K562 (cell line): ENCODE data around the gene KCNN3. TPM values are rescaled to one million over a fixed set of nuclear protein-coding genes. Genes with fewer than 3 reads are reported as not detected.

Experiments used
- ATAC-seq: fragments of 200-7000 bp; cut with Tn5 transposase; 3 replicates; pipeline ENCODE4 v1.9.1; 2020; ENCODE audit warnings: moderate library complexity
- BruUV-seq: library from RNA; stranded (reverse); fragments of 400-500 nt; replicated peaks from 2 replicates; lab custom pipeline; 2021; lab: Mats Ljungman, UMichigan
- CTCF ChIA-PET: fragments of 300-600 bp; formaldehyde crosslinking; extraction: SDS; loops from one replicate; lab custom pipeline; 2021; ENCODE audit warnings: low intra/inter-chr PET ratio; lab: Yijun Ruan, JAX
- POLR2A ChIA-PET: fragments of 300-600, 350-650 bp; sonication (Branson Sonifier 250); formaldehyde crosslinking; extraction: SDS; loops from one replicate; lab custom pipeline; 2021; ENCODE audit warnings: antibody characterized with exemption, inconsistent platforms; lab: Yijun Ruan, JAX
- DNase-seq, 4 experiments: peaks; one replicate each; pipeline versions ENCODE4 v3.0.0 to v3.0.0-alpha.2; 2011 to 2018; ENCODE audit warnings: low spot score in 3 of 4, mixed read lengths in 3 of 4; ENCODE audit errors: extremely low read depth in 1 of 4
- FAIRE-seq: peaks from 2 replicates; lab custom pipeline; 2011; peaks lifted over from hg19 to GRCh38; lab: Jason Lieb, UNC
- H2AFZ ChIP-seq: 2 replicates; pipeline ENCODE4 v1.6.0; 2011; ENCODE audit warnings: low read depth, low read length, control low read depth, inconsistent platforms
- H3K27ac ChIP-seq: fragments of 200-600 bp; 3 replicates; pipeline ENCODE4 v1.8.0; 2011; ENCODE audit warnings: low read depth, mild to moderate bottlenecking, control low read depth, inconsistent platforms, low read length, moderate library complexity, mixed read lengths; ENCODE audit errors: extremely low read depth
- H3K27me3 ChIP-seq, 2 experiments: fragments of 300-600 bp in 1 of 2; 2 replicates in 1 of 2; 3 replicates in 1 of 2; pipeline versions ENCODE4 v1.6.0 to v1.8.0; 2011; ENCODE audit warnings: inconsistent platforms in 2 of 2, low read length in 2 of 2, mild to moderate bottlenecking in 1 of 2, mixed read lengths in 1 of 2, moderate library complexity in 1 of 2; ENCODE audit not compliant: control insufficient read depth in 2 of 2, insufficient read depth in 2 of 2
- H3K36me3 ChIP-seq: fragments of 300-600 bp; 3 replicates; pipeline ENCODE4 v1.8.0; 2011; ENCODE audit warnings: mild to moderate bottlenecking, low read length, inconsistent platforms; ENCODE audit not compliant: control insufficient read depth, insufficient read depth
- H3K4me1 ChIP-seq, 2 experiments: fragments of 200-600 bp in 1 of 2; replicated peaks in 1 of 2; 2 replicates in 1 of 2; 3 replicates in 1 of 2; pipeline versions ENCODE4 v1.5.1 to v1.8.0; 2011; ENCODE audit warnings: inconsistent platforms in 2 of 2, low read length in 2 of 2, mild to moderate bottlenecking in 1 of 2, mixed read lengths in 1 of 2, moderate library complexity in 1 of 2; ENCODE audit not compliant: control insufficient read depth in 2 of 2, insufficient read depth in 2 of 2
- H3K4me2 ChIP-seq: 2 replicates; pipeline ENCODE4 v1.6.1; 2011; ENCODE audit warnings: low read length, control low read depth, inconsistent platforms, mixed read lengths; ENCODE audit not compliant: insufficient read depth
- H3K4me3 ChIP-seq: fragments of 200-600 bp; sonication (generic), shearing (Covaris generic); 2 replicates; pipeline ENCODE4 v1.5.1; 2016; ENCODE audit warnings: control low read depth, inconsistent platforms
- H3K79me2 ChIP-seq: fragments of 200-600 bp; 3 replicates; pipeline ENCODE4 v1.8.0; 2011; ENCODE audit warnings: low read length, inconsistent platforms; ENCODE audit not compliant: control insufficient read depth, insufficient read depth
- H3K9ac ChIP-seq, 2 experiments: 2 replicates each; pipeline versions ENCODE4 v1.6.0 to v1.6.1; 2011; ENCODE audit warnings: low read depth in 2 of 2, low read length in 2 of 2, control low read depth in 1 of 2, inconsistent platforms in 1 of 2, mild to moderate bottlenecking in 1 of 2, mixed read lengths in 1 of 2; ENCODE audit not compliant: insufficient read depth in 1 of 2
- H3K9me1 ChIP-seq: one replicate; pipeline ENCODE4 v1.6.0; 2011; ENCODE audit warnings: inconsistent platforms, mild to moderate bottlenecking, low read length, moderate library complexity; ENCODE audit not compliant: control insufficient read depth, insufficient read depth
- H3K9me3 ChIP-seq: replicated peaks from 2 replicates; pipeline ENCODE4 v1.5.1; 2011; ENCODE audit warnings: low read depth, low read length, inconsistent platforms; ENCODE audit not compliant: control insufficient read depth, insufficient read depth
- H4K20me1 ChIP-seq: replicated peaks from 2 replicates; pipeline ENCODE4 v1.6.1; 2011; ENCODE audit warnings: low read length, inconsistent platforms, mixed read lengths; ENCODE audit not compliant: control insufficient read depth, insufficient read depth
- CBX2 ChIP-seq: fragments of 200-600 bp; sonication (generic); IDR thresholded peaks from one replicate; pipeline ENCODE4 v1.6.1; 2012; ENCODE audit warnings: mild to moderate bottlenecking, low read length, inconsistent platforms; ENCODE audit not compliant: insufficient read depth, poor library complexity, severe bottlenecking
- DPF2 ChIP-seq: fragments of 450-650 bp; IDR thresholded peaks from 2 replicates; pipeline ENCODE4 v1.6.1; 2016
- GATA2 ChIP-seq: sonication (generic); formaldehyde crosslinking; IDR thresholded peaks from 2 replicates; pipeline ENCODE4 v1.4.0; 2020; ENCODE audit warnings: mild to moderate bottlenecking, missing genetic modification reagents
- MAFG ChIP-seq: fragments of 450-650 bp; conservative IDR thresholded peaks from 2 replicates; pipeline ENCODE4 v1.6.1; 2016; ENCODE audit warnings: missing genetic modification characterization, missing compliant biosample characterization
- MEF2D ChIP-seq: conservative IDR thresholded peaks from 2 replicates; pipeline ENCODE4 v1.6.1; 2016; ENCODE audit warnings: low read depth, missing genetic modification characterization, missing compliant biosample characterization
- TBP ChIP-seq: optimal IDR thresholded peaks from 2 replicates; pipeline ENCODE3; 2011; ENCODE audit warnings: low read depth, low read length, improper control_type of control experiment
- WHSC1 ChIP-seq: IDR thresholded peaks from one replicate; pipeline ENCODE4 v1.6.1; 2012; ENCODE audit warnings: low read length, control low read depth, inconsistent platforms
- ZNF140 ChIP-seq: fragments of 250-450 bp; sonication (Bioruptor Pico); IDR thresholded peaks from 2 replicates; pipeline ENCODE4 v1.8.0; 2021; ENCODE audit warnings: moderate library complexity, mild to moderate bottlenecking, inconsistent platforms
- WGBS: fragments of 100-300 bp; shearing (Covaris generic); methylation state at CpG from one replicate; pipeline ENCODE4 v1.1.6; 2016; ENCODE audit warnings: low coverage, mixed read lengths; ENCODE audit not compliant: insufficient coverage; ENCODE audit errors: missing lambda C conversion rate; 5-methylcytosine and 5-hydroxymethylcytosine counted together
- in situ Hi-C: fragments of 300-500 bp; cut with MboI; formaldehyde crosslinking; loops from 4 replicates; pipeline ENCODE4 v1.15.0; 2018; ENCODE audit warnings: inconsistent platforms, mixed read lengths
- intact Hi-C: fragments of 100-400 bp; cut with micrococcal nuclease; formaldehyde crosslinking; loops from 2 replicates; pipeline ENCODE4 v1.14.2; 2022
- polyA plus RNA-seq, 8 experiments: library from polyadenylated mRNA; depleted of rRNA in 4 of 8; stranded (reverse) in 5 of 8; unstranded in 3 of 8; fragments of >200 nt; fragmentation: Nextera tagmentation in 2 of 8; fragmentation: Illumina TruSeq in 1 of 8; extraction: Ambion mirVana in 2 of 8; extraction: Trizol in 1 of 8; gene quantifications; 2 replicates each; pipeline versions ENCODE4 v1.2.1 to v1.2.3, GENCODE V29; 2011 to 2014; ENCODE audit warnings: inconsistent platforms in 1 of 8, missing spikeins in 1 of 8
- total RNA-seq, 7 experiments: library from RNA; depleted of rRNA in 6 of 7; stranded (reverse); fragments of >200 nt in 6 of 7; fragmentation: Illumina TruSeq in 2 of 7; extraction: Trizol in 2 of 7; gene quantifications; 2 replicates each; pipeline versions ENCODE4 v1.2.1 to v1.2.3, GENCODE V29; 2011 to 2021; ENCODE audit warnings: low replicate concordance in 1 of 7
- TF ChIP-seq, protein P1 (sequence below): conservative IDR thresholded peaks from 2 replicates; pipeline ENCODE4 v1.6.1; 2011; ENCODE audit warnings: low read depth, mild to moderate bottlenecking, low read length; ENCODE audit not compliant: control insufficient read depth
- TF ChIP-seq, protein P2 (sequence below), 2 experiments: fragments of 450-650 bp in 1 of 2; sonication (generic) in 1 of 2; formaldehyde crosslinking in 1 of 2; IDR thresholded peaks; 2 replicates each; pipeline versions ENCODE4 v1.7.1 to v1.9.0; 2016 to 2022; ENCODE audit warnings: inconsistent platforms in 1 of 2, mild to moderate bottlenecking in 1 of 2, missing genetic modification reagents in 1 of 2

Gene KCNN3
- total and polyA plus RNA-seq, 9 of the 15 experiments (the other 6 are each of a cell fraction or from before 2014, with no cell fraction given), result 0.02 to 0.03 TPM; not detected in 7

DNA sequence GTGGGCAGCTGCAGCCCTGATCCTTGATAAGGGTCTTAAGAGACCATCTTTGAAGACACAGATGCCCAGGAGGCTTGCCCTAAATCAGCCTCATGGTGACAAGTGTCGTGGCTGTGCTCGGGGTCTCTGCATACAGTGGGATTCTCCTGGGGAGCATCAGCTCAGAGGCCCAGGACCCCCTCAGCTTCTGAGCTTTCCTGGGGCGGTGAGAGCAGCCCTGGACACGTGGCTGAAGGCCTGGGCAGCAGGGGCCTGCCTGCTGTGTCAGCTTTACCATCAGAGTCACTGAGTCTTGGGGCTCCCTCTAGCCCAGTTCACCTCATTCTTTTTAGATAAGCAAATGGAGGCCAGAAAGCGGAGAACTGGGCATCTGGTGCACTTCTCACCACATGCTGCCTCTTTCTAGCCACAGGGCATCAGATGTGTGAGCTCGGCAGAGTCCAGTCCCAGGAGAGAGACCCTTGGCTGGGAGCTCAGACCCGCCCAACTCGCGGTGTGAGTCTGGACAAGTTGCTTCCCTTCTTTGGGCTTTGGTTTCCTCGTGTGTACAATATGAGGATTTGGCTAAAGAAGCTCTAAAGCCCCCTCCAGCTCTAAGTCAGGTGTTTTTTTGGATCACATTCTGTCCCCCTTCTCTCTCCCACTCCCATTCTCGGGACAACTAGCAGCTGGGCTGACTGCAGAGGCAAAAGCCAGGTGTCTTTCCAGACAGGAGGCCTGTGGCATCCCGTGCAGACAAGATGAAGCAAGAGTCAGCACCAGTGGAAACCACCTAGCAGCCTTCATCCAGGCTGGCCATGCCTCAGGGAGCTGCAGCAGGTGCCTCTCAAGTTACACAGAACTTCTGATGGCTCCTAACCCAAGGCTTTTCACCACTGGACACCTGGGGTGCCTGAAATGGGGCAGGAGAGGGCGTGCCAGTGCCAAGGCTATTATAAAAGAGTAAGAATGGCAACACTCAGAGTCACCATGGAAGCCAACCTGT is 119.1 kb downstream of the KCNN3 start:
- Histone ChIP-seq H2AFZ (no peak overlapping the region), H3K9ac (no peak overlapping the region), H3K4me3 (no peak overlapping the region), H3K27me3 (peaks cover 52 to 84% of the 10 kb centered on the region in 2 experiments), H3K4me2 (no peak overlapping the region), H3K36me3 (no peaks in the 10 kb centered on the region), H3K9me1 (no peaks in the 10 kb centered on the region), H3K27ac (no peak overlapping the region), H3K79me2 (no peaks in the 10 kb centered on the region), H3K9me3 (no peaks in the 10 kb centered on the region), H4K20me1 (peaks cover 15% of the 10 kb centered on the region; the same call in 1 of the 2 replicates), H3K4me1 (no peaks in the 10 kb centered on the region)
- no peak for ATAC-seq
- BruUV-seq, result no TSS peak
- ChIA-PET CTCF (no interaction called here), POLR2A (interaction anchor here (0.6 to 0.8 kb wide), 2 partner anchors 16 to 223 kb away, joined by 3 read pairs; no protein-coding TSS in a partner anchor)
- no peak for FAIRE-seq
- 0% methylated on average over 10 of the region's 13 CpGs for WGBS
- intact Hi-C loops (no loop called here), in situ Hi-C loops (no loop called here)
- DNase-seq, result no peak
- TF ChIP-seq, protein P1, sequence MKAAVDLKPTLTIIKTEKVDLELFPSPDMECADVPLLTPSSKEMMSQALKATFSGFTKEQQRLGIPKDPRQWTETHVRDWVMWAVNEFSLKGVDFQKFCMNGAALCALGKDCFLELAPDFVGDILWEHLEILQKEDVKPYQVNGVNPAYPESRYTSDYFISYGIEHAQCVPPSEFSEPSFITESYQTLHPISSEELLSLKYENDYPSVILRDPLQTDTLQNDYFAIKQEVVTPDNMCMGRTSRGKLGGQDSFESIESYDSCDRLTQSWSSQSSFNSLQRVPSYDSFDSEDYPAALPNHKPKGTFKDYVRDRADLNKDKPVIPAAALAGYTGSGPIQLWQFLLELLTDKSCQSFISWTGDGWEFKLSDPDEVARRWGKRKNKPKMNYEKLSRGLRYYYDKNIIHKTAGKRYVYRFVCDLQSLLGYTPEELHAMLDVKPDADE, result no peak
- TF ChIP-seq DPF2, result no peak
- no peak for TF ChIP-seq MAFG (tag)
- TF ChIP-seq WHSC1, result no peak
- TF ChIP-seq TBP, result no peak
- TF ChIP-seq ZNF140 (CRISPR knock-in tag), result no peak
- TF ChIP-seq CBX2, result no peak
- TF ChIP-seq, protein P2, sequence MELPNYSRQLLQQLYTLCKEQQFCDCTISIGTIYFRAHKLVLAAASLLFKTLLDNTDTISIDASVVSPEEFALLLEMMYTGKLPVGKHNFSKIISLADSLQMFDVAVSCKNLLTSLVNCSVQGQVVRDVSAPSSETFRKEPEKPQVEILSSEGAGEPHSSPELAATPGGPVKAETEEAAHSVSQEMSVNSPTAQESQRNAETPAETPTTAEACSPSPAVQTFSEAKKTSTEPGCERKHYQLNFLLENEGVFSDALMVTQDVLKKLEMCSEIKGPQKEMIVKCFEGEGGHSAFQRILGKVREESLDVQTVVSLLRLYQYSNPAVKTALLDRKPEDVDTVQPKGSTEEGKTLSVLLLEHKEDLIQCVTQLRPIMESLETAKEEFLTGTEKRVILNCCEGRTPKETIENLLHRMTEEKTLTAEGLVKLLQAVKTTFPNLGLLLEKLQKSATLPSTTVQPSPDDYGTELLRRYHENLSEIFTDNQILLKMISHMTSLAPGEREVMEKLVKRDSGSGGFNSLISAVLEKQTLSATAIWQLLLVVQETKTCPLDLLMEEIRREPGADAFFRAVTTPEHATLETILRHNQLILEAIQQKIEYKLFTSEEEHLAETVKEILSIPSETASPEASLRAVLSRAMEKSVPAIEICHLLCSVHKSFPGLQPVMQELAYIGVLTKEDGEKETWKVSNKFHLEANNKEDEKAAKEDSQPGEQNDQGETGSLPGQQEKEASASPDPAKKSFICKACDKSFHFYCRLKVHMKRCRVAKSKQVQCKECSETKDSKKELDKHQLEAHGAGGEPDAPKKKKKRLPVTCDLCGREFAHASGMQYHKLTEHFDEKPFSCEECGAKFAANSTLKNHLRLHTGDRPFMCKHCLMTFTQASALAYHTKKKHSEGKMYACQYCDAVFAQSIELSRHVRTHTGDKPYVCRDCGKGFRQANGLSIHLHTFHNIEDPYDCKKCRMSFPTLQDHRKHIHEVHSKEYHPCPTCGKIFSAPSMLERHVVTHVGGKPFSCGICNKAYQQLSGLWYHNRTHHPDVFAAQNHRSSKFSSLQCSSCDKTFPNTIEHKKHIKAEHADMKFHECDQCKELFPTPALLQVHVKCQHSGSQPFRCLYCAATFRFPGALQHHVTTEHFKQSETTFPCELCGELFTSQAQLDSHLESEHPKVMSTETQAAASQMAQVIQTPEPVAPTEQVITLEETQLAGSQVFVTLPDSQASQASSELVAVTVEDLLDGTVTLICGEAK (IDR thresholded peaks at IDR 0.05), result no peak
- TF ChIP-seq, protein P2 (CRISPR knock-in tag; IDR thresholded peaks at IDR 0.05), result no peak
- no peak for TF ChIP-seq GATA2 (CRISPR knock-in tag)
- TF ChIP-seq MEF2D, result no peak
